Subcutaneous abdominal adipose tissue (tissue), 5 donors: ENCODE results near the gene CEP78.
"Not testable (repeated sequence)": the region's sequence is repeated elsewhere in the genome, so short reads cannot be mapped to it uniquely, and the experiment has no call there.

Source experiments
- H3K27ac ChIP-seq: one replicate; pipeline ENCODE4 v1.7.0; 2013; ENCODE audit warnings: low read depth, mild to moderate bottlenecking, inconsistent platforms, low read length, moderate library complexity
- H3K27me3 ChIP-seq, 5 donors: one replicate each; pipeline ENCODE4 v1.7.0; 2013; ENCODE audit warnings: low read length in 5 of 5, inconsistent platforms in 1 of 5; ENCODE audit not compliant: control insufficient read depth in 5 of 5, insufficient read depth in 4 of 5
- H3K36me3 ChIP-seq, 5 donors: one replicate each; pipeline ENCODE4 v1.7.0; 2013; ENCODE audit warnings: low read length in 5 of 5; ENCODE audit not compliant: control insufficient read depth in 5 of 5, insufficient read depth in 5 of 5
- H3K4me1 ChIP-seq, 5 donors: one replicate each; pipeline ENCODE4 v1.7.0; 2013; ENCODE audit warnings: low read length in 5 of 5, mild to moderate bottlenecking in 3 of 5, moderate library complexity in 1 of 5; ENCODE audit not compliant: control insufficient read depth in 5 of 5, insufficient read depth in 5 of 5
- H3K4me3 ChIP-seq, 5 donors: one replicate each; pipeline ENCODE4 v1.7.0; 2013; ENCODE audit warnings: low read length in 5 of 5, low read depth in 1 of 5
- H3K9ac ChIP-seq, 5 donors: one replicate each; pipeline ENCODE4 v1.7.0; 2013; ENCODE audit warnings: low read length in 5 of 5, mild to moderate bottlenecking in 4 of 5, moderate library complexity in 3 of 5
- H3K9me3 ChIP-seq, 5 donors: one replicate each; pipeline ENCODE4 v1.7.0; 2013; ENCODE audit warnings: low read length in 5 of 5; ENCODE audit not compliant: control insufficient read depth in 5 of 5
- donor health status: healthy.
- donor health status: healthy.
- donor health status: healthy.
- donor health status: healthy.
- donor health status: healthy.

CEP78 gene

DNA sequence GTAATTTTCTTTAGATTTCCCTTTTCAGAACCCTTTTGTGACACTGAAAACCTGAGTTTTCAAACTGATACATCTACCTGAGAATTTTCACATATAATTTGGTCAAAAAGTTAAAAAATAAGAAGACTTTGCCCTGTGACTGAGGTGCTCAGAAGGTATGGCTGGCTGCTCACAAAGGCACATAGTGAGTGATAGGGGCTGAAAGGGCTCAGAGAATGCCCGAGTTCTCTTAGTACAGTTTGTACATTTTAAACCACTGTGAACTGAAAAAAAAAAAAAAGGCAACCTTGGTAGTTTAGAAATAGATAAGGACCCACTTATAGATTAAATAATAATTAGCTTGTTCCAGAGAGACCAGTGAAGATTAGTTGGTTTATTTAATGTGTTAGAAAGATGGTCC, 42.9 kb downstream of the CEP78 start:
- H3K9me3 ChIP-seq: no peaks in the 10 kb centered on the region
- H3K4me3 ChIP-seq: no peak overlapping the region
- H3K4me1 ChIP-seq: peaks cover 0 to 37% (median 32%) of the 10 kb centered on the region in 5 donors
- H3K36me3 ChIP-seq: no peaks in the 10 kb centered on the region
- H3K27ac ChIP-seq: no peak overlapping the region
- no peak overlapping the region for H3K9ac ChIP-seq
- no peaks in the 10 kb centered on the region for H3K27me3 ChIP-seq

DNA sequence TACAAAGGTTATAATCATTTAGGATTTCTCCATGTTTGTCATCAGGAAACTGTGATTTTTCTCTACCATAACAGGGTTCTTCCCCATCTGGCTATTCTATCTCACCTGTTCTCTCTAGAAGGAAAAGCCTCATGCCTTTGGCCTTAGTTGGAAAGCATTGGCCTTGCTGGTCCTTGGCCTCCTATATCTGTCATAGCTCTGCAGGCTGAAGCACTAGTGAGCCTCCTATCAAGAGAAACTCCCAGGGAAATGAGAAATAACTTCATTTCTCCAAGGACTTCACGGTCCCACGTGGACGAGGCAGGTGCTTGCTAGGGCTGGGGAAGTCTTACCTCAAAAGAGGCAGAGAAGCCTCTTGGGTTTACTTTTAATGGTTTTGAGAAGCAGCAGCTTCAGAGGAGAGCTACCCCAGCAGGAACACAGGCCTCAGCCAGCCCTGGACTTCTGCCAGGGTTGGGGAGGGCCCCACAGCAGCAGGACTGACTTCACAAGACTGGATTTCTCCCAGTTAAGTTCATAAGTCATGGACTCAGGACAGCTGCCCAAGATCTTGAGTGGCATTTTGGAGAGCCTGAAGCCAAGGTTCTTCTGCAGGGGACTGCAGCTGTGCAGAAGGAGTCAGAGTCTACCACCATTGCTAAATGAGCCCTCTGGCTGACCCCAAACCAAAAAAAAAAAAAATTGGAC, 45.2 kb downstream of the CEP78 start:
- H3K27me3 ChIP-seq: no peaks in the 10 kb centered on the region
- H3K36me3 ChIP-seq: no peaks in the 10 kb centered on the region
- no peak overlapping the region for H3K4me3 ChIP-seq
- H3K27ac ChIP-seq: no peak overlapping the region
- no peak overlapping the region for H3K9ac ChIP-seq
- H3K4me1 ChIP-seq: peaks cover 0 to 37% (median 32%) of the 10 kb centered on the region in 5 donors
- no peaks in the 10 kb centered on the region for H3K9me3 ChIP-seq

- not testable (repeated sequence) for H3K4me3 ChIP-seq, H3K9me3 ChIP-seq, H3K27me3 ChIP-seq, H3K27ac ChIP-seq, H3K9ac ChIP-seq, H3K36me3 ChIP-seq
- peaks cover 0 to 20% (median 18%) of the 10 kb centered on the region in 5 donors for H3K4me1 ChIP-seq
These were observed 48.3 kb downstream of the CEP78 start for GRCh38 chr9:78284181-78284580.

GRCh38 chr9:78286125-78286524, 50.2 kb downstream of the CEP78 start:
- H3K27ac ChIP-seq: no peak overlapping the region
- H3K9ac ChIP-seq: no peak overlapping the region
- no peak overlapping the region for H3K4me3 ChIP-seq
- peaks cover 0 to 11% (median 10%) of the 10 kb centered on the region in 5 donors for H3K4me1 ChIP-seq
- peaks cover 0 to 4% (median 0%) of the 10 kb centered on the region in 5 donors for H3K27me3 ChIP-seq
- no peaks in the 10 kb centered on the region for H3K36me3 ChIP-seq
- no peaks in the 10 kb centered on the region for H3K9me3 ChIP-seq

DNA sequence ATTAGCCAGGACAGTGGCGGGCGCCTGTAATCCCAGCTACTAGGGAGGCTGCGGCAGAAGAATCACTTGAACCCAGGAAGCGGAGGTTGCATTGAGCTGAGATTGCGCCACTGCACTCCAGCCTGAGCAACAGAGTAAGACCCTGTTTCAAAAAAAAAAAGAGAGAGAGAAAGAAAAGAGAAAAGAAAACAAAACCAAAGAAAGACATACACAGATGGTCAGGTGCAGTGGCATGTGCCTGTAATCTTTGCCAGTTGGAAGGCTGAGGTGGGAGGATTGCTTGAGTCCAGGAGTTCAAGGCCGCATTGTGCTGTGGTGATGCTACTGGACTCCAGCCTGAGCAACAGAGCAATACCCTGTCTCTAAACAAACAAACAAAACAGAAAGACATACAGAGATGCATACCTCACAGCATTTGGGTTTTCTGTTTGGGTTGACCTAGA, 51.1 kb downstream of the CEP78 start:
- H3K27me3 ChIP-seq: peaks cover 0 to 4% (median 0%) of the 10 kb centered on the region in 5 donors
- H3K4me1 ChIP-seq: peaks cover 0 to 2% (median 2%) of the 10 kb centered on the region in 5 donors
- no peak overlapping the region for H3K27ac ChIP-seq
- H3K9ac ChIP-seq: no peak overlapping the region
- no peaks in the 10 kb centered on the region for H3K9me3 ChIP-seq
- H3K36me3 ChIP-seq: no peaks in the 10 kb centered on the region
- no peak overlapping the region for H3K4me3 ChIP-seq

- no peak overlapping the region for H3K9ac ChIP-seq
- H3K9me3 ChIP-seq: no peaks in the 10 kb centered on the region
- no peaks in the 10 kb centered on the region for H3K4me1 ChIP-seq
- H3K36me3 ChIP-seq: no peaks in the 10 kb centered on the region
- no peak overlapping the region for H3K27ac ChIP-seq
- no peak overlapping the region for H3K4me3 ChIP-seq
- H3K27me3 ChIP-seq: peaks cover 0 to 4% (median 0%) of the 10 kb centered on the region in 5 donors
These were observed 52.5 kb downstream of the CEP78 start for GRCh38 chr9:78288214-78288892.

- Histone ChIP-seq H3K27me3 (peaks cover 0 to 4% (median 0%) of the 10 kb centered on the region in 5 donors), H3K27ac (no peak overlapping the region)
These were observed 53.6 kb downstream of the CEP78 start for GRCh38 chr9:78289474-78289873.

GRCh38 chr9:78291240-78291925, 55.5 kb downstream of the CEP78 start:
- no peak overlapping the region for H3K27ac ChIP-seq
- no peaks in the 10 kb centered on the region for H3K36me3 ChIP-seq
- no peaks in the 10 kb centered on the region for H3K9me3 ChIP-seq
- H3K27me3 ChIP-seq: peaks cover 0 to 4% (median 0%) of the 10 kb centered on the region in 5 donors
- peaks cover 0 to 7% (median 5%) of the 10 kb centered on the region in 5 donors for H3K4me1 ChIP-seq
- H3K9ac ChIP-seq: no peak overlapping the region
- no peak overlapping the region for H3K4me3 ChIP-seq

More at GRCh38 chr9:78289474-78289873, 53.6 kb downstream of the CEP78 start:
- Histone ChIP-seq H3K4me1 (no peaks in the 10 kb centered on the region), H3K4me3 (no peak overlapping the region), H3K9ac (no peak overlapping the region), H3K36me3 (no peaks in the 10 kb centered on the region), H3K9me3 (no peaks in the 10 kb centered on the region)

GRCh38 chr9:78292026-78292425, 56.2 kb downstream of the CEP78 start:
- Histone ChIP-seq H3K9me3 (no peaks in the 10 kb centered on the region), H3K4me3 (no peak overlapping the region), H3K4me1 (peaks cover 0 to 12% (median 11%) of the 10 kb centered on the region in 5 donors), H3K9ac (no peak overlapping the region), H3K27ac (no peak overlapping the region), H3K27me3 (peaks cover 0 to 4% (median 0%) of the 10 kb centered on the region in 5 donors), H3K36me3 (no peaks in the 10 kb centered on the region)
